NCI-H146 treated with DMSO at 0.1 percent for 48 hours (cell line): ENCODE results near the gene CFAP74.

Experiments
- DNase-seq: peaks from one replicate; lab custom pipeline; 2025; ENCODE audit not compliant: unreplicated experiment; lab: John Stamatoyannopoulos, UW

CFAP74 gene

DNA sequence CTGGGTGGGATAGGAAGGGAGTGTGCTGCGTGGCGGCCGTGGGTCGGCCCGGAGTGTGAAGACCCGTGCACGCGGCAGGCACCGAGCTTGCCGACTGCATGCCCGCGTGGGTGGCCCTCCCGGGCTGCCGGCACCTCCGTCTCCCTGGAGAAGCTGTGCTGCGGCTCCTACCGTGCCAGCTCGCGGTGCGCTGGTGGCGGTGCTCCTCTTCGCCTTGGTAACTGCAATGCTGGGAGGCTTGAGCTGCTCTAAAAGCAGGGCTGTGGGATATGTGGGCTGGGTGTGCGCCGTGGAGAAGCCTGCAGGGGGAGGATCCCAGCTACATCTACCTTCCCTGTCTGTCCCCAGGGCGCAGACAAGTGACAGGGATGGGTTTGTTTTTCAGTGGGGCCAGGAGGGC is 18.0 kb upstream of the CFAP74 start:
- no peak for DNase-seq

DNA sequence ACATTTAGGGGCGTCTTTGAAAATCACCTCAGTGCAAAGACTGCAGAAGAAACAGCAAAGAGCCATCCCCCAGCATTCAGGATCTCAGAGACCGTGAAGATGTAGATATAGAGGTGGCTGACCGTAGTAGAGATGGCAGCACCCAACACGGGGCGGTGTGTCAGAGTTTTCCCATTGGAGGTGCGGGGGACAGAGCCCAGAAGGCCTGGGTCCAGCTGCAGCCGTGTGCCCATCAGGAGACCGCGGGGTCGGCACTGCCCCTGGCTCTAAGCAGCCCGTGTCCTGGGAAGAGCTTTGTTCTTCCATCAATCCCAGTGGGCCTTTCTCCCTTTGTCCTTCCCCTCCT is 16.7 kb upstream of the CFAP74 start:
- DNase-seq: no peak

- no peak for DNase-seq
These were observed 16.2 kb upstream of the CFAP74 start for GRCh38 chr1:2019571-2020309.

- no peak for DNase-seq
These were observed 15.6 kb upstream of the CFAP74 start, which contains the start of gene GABRD for GRCh38 chr1:2019172-2019543. GABRD (plus strand) TSS chr1:2019345; CDS start chr1:2019424, 79 bp downstream.

GRCh38 chr1:2018217-2019171 is 14.9 kb upstream of the CFAP74 start:
- no peak for DNase-seq

- no peak for DNase-seq
These were observed 12.5 kb upstream of the CFAP74 start for GRCh38 chr1:2016123-2016522.

GRCh38 chr1:2014741-2015735 is 11.5 kb upstream of the CFAP74 start:
- DNase-seq: no peak

- DNase-seq: no peak
These were observed 10.6 kb upstream of the CFAP74 start for GRCh38 chr1:2014181-2014580.

DNA sequence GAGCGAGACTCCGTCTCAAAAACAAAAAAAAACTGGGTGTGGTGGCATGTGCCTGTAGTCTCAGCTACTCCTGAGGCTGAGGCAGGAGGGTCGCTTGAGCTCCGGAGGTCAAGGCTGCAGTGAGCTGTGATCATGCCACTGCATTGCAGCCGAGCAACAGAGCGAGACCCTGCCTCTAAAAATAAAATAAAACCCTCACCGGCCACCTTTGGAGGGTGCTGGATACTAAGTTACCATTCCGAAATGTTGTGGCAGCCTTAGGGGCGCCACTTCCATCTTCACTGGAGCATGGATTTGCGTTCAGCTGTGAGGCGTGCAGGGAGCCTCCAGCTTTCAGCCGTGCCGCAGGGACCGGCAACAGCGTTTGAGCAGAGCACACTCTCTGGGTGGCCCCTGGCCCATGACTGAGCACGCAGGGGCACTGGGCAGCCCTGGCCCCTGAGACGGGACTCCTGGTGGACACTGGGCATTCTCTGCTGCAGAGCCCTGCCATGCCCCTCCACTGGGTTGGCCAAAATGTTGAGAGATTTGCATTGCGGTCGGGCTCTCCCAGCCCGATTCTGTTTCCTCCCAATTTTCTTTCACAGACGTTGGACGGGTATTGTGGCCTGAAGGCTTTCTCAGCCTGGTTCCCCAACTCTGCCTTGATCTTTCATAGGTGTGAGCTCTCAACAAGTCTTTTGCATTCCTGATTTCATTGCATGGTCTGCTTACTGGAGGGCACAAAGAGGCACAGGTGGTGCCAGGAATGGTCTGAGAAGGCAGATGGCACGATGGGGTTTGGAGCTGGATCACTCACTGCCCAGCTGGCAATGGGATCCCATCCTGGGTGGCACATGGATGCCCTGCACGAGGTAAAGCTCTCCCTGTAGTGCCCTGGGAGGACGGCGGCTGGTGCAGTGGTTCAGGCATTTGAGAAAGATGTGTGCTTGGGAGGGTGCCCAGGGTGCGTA is 5.8 kb upstream of the CFAP74 start:
- DNase-seq: no peak

DNA sequence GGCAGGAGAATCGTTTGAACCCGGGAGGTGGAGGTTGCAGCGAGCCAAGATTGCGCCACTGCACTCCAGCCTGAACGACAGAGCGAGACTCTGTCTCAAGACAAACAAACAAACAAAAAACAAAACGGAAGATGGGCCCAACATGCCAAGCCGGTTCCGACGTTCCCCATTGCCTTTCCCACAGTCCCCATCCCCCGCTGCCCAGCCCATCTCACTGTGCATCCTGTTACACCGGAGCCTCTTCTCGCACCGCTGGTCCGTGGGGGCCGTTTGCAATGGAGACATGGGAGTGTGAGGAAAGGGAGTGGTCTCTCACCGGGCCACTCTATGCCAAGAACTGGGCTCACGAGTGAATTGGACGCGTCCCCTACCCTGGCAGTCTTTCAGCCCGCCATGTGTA is 1.3 kb upstream of the CFAP74 start:
- DNase-seq: no peak

DNA sequence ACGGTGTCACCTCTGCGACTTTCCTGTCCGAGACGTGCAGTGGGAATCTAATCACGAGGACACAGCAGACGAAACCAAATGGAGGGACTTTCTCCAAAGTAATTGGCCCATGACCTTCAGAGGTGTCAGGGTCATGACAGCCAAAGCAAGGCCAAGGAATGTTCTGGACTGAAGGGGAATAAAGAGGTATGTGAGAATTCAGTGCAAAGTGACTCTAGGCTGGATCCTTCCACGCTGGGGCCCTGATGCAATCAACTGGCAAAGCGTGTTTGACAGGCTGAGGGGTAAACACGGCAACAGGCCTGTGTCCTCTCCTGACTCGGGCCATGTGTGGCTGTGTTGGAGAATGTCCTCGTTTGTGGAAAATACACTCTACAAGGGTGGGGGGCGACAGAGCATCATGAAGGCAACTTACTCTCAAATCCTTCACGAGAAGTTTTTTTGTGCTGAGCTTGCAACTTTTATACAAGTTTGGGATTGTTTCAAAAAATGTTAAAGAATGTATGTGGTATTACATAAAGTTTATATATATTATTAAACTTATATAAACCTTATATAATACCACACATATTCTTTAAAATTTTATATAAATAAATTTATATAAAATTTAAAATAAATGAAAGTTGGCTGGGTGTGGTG is 1.7 kb downstream of the CFAP74 start:
- no peak for DNase-seq

DNA sequence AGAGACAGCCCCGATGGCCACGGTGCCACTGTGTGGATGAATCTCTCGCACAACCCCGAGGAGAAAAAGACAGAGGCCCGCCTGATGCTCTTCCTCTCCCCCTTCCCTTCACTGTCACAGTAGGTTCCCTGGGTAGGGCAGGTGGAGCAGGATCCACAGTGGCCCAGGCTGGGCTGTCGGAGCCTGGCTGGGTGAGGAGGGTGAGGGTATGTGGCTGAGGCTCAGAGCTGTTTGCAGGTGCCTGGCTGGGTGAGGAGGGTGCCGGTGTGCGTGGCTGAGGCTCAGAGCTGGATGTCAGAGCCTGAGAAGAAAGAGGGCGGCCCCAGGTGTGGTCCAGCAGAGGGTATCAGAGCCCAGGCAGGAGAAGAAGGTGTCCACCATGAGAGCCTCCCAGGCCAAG is 2.7 kb downstream of the CFAP74 start:
- DNase-seq: no peak

GRCh38 chr1:2000432-2000831 is 3.2 kb downstream of the CFAP74 start:
- no peak for DNase-seq

DNA sequence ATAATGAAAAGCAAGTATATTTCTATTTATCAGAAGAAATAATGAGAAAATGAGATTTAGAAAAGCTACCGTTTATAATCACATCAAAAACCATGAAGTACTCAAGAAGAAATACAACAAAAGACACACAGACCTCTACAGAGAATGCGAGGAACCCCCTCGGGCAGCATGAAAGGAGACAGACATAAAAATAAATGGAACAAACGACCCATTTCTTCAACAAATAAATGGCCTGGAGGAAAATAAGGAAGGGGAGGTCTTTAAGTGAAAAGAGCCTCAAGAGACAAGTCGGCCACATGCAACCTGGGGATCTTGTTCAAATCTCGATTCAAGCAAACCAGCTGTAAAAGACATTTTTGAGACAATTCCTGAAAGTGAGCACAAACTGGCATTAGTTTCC is 6.0 kb downstream of the CFAP74 start:
- DNase-seq: no peak

GRCh38 chr1:1996207-1996651 is 7.4 kb downstream of the CFAP74 start:
- DNase-seq: no peak

DNA sequence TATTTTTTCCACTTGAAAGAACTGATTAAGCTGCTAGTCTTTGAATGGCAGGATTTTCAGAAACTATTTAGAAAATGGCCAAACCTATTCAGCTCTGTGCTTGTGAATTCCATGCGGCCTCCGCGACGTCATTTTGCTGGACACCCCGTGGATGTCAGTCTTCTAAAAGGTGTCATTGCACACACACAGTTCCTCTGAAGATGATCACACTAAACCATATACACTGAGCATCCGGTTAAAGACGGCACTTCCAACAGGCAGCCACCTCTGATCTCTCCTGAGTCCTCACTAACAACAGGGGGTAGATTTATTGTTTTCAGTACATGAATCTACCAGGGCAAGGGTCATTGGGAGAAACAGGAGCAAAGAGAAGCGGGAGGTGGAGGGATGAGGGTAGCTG is 9.1 kb downstream of the CFAP74 start:
- no peak for DNase-seq

GRCh38 chr1:1990222-1990621 is 13.4 kb downstream of the CFAP74 start:
- DNase-seq: no peak

DNA sequence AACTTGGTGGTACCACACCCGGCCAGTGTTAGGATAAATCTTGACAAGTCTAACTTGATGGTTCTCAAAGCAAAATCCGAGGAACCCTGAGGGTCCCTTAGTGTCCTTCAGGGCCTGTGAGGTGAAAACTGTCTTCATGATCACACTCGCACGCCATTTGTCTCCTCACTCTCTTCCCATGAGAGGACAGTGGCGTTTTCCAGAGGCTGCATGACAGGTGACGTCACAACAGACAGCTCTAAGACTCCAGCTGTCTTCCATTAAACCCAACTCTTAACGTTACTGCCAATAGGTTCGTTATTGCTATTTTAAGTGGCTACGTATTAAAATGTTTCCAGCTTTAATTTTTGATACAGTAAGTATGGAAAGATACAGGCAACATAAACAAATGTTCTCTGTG is 13.8 kb downstream of the CFAP74 start:
- no peak for DNase-seq

DNA sequence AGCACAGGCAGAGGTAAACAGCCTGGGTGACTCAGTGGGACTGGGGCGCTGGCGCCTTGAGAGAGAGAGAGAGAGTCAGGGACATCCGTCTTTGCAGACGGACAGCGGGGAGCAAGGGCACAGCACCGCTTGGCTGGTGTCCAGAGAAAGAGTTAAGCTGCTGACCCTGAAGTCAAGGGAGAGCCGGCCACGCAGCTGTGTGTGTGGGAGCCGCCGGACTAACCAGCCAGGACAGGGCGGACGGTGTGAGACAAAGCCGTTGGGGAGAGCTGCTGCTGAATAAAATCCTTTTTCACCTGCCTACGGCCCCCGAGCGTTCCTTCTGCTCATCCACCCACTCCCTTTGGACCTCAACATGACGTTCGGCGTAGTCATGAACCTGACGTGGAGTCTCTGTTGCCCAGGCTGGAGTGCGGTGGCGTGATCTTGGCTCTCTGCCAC is 14.5 kb downstream of the CFAP74 start:
- DNase-seq: no peak
